Astrocyte (in vitro differentiated cells and primary cell): Measurements from ENCODE around the gene ULK4. TPM values are rescaled to one million over a fixed set of nuclear protein-coding genes. Genes with fewer than 3 reads are reported as not detected.

Source experiments
- DNase-seq: peaks from one replicate; pipeline ENCODE4 v3.0.0-alpha.2; 2010; ENCODE audit warnings: low read depth
- FAIRE-seq: peaks from 2 replicates; lab custom pipeline; 2011; peaks lifted over from hg19 to GRCh38; lab: Jason Lieb, UNC
- H2AFZ ChIP-seq: 2 replicates; pipeline ENCODE4 v1.6.0; 2012; ENCODE audit warnings: low read depth, low read length, inconsistent platforms
- H3K27ac ChIP-seq: 2 replicates; pipeline ENCODE4 v1.5.1; 2011; ENCODE audit warnings: low read depth, low read length, inconsistent platforms
- H3K27me3 ChIP-seq: 2 replicates; pipeline ENCODE4 v1.6.0; 2011; ENCODE audit warnings: low read length, inconsistent platforms; ENCODE audit not compliant: insufficient read depth
- H3K36me3 ChIP-seq: 2 replicates; pipeline ENCODE4 v1.5.1; 2011; ENCODE audit warnings: low read length, inconsistent platforms; ENCODE audit not compliant: insufficient read depth
- H3K4me1 ChIP-seq: 2 replicates; pipeline ENCODE4 v1.5.1; 2011; ENCODE audit warnings: low read length, inconsistent platforms; ENCODE audit not compliant: insufficient read depth
- H3K4me2 ChIP-seq: 2 replicates; pipeline ENCODE4 v1.6.0; 2012; ENCODE audit warnings: low read length, inconsistent platforms
- H3K4me3 ChIP-seq: 2 replicates; pipeline ENCODE4 v1.5.1; 2011; ENCODE audit warnings: low read depth, mild to moderate bottlenecking, low read length, inconsistent platforms; ENCODE audit not compliant: insufficient read depth
- H3K79me2 ChIP-seq: 2 replicates; pipeline ENCODE4 v1.6.0; 2012; ENCODE audit warnings: mild to moderate bottlenecking, low read length, inconsistent platforms; ENCODE audit not compliant: insufficient read depth
- H3K9ac ChIP-seq: 2 replicates; pipeline ENCODE4 v1.6.0; 2012; ENCODE audit warnings: mild to moderate bottlenecking, low read length, inconsistent platforms
- H3K9me3 ChIP-seq: 2 replicates; pipeline ENCODE4 v1.5.1; 2012; ENCODE audit warnings: low read depth, mild to moderate bottlenecking, low read length, inconsistent platforms; ENCODE audit not compliant: insufficient read depth
- H4K20me1 ChIP-seq: 2 replicates; pipeline ENCODE4 v1.6.0; 2012; ENCODE audit warnings: low read length, inconsistent platforms; ENCODE audit not compliant: insufficient read depth
- H3K27ac Mint-ChIP-seq: one replicate; pipeline ENCODE4 v1.8.0; 2021; ENCODE audit warnings: mild to moderate bottlenecking, mixed read lengths; ENCODE audit not compliant: unreplicated experiment
- H3K27me3 Mint-ChIP-seq: one replicate; pipeline ENCODE4 v1.8.0; 2021; ENCODE audit warnings: low read depth, mixed read lengths; ENCODE audit not compliant: unreplicated experiment
- H3K36me3 Mint-ChIP-seq: one replicate; pipeline ENCODE4 v1.8.0; 2021; ENCODE audit warnings: low read depth, mixed read lengths; ENCODE audit not compliant: unreplicated experiment
- H3K4me1 Mint-ChIP-seq: one replicate; pipeline ENCODE4 v1.8.0; 2021; ENCODE audit warnings: low read depth, mixed read lengths; ENCODE audit not compliant: unreplicated experiment
- H3K4me3 Mint-ChIP-seq: one replicate; pipeline ENCODE4 v1.8.0; 2021; ENCODE audit warnings: mild to moderate bottlenecking, moderate library complexity, mixed read lengths; ENCODE audit not compliant: unreplicated experiment
- H3K9me3 Mint-ChIP-seq: one replicate; pipeline ENCODE4 v1.8.0; 2021; ENCODE audit warnings: mild to moderate bottlenecking, mixed read lengths; ENCODE audit not compliant: unreplicated experiment
- EZH2 ChIP-seq: IDR thresholded peaks from 2 replicates; pipeline ENCODE4 v1.6.1; 2012; ENCODE audit warnings: mild to moderate bottlenecking, low read length, inconsistent platforms; ENCODE audit not compliant: insufficient read depth
- total RNA-seq: library from RNA; stranded (reverse); gene quantifications from 2 replicates; pipeline ENCODE4 v1.2.1, GENCODE V29; 2021
- TF ChIP-seq, protein P1 (sequence below): IDR thresholded peaks from 2 replicates; pipeline ENCODE4 v1.5.1; 2011; ENCODE audit warnings: low read depth, mild to moderate bottlenecking, inconsistent platforms, low read length, moderate library complexity; ENCODE audit not compliant: insufficient read depth

The ULK4 gene
- total RNA-seq, 1 donor from 2014 or later = 6.6 TPM

DNA sequence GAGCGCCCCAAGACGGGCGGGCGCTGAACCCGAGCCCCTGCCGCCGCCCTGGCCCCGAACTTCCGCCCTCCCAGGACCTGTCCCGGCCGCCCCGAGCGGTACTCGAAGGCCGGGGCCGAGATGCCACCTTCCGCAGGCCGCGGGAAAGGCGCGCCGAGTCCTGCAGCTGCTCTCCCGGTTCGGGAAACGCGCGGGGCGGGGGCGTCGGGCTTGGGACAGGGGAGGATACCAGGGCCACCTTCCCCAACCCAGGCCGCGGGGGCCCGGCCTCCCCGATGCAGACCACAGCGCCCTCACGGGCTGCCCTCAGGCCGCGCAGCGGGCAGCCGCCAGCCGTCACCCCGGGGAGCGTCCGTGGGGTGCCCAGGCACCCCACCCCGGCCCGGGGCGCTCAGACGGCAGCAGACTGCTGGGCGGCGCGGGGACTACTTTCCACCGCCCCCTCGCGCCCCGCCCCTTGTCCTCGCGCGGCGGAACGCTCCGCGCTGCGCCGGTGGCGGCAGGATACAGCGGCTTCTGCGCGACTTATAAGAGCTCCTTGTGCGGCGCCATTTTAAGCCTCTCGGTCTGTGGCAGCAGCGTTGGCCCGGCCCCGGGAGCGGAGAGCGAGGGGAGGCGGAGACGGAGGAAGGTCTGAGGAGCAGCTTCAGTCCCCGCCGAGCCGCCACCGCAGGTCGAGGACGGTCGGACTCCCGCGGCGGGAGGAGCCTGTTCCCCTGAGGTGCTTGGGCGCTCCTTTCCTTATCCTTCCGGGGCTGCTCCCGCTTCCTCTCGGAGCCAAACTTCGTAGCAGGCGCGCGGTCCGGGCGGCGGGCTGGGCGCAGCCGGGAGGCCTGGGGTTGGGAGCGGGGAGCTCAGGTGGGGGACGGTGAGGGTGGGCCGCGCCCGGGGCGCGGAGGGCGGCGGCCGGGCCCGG lies 762.7 kb downstream of the ULK4 start, which contains the start of gene CTNNB1:
Gene CTNNB1 (plus strand): TSS at position 556 of the 916 bp plus-strand sequence. CDS start 24,564 bp downstream, outside the sequence.
- Histone ChIP-seq H3K79me2 (peaks cover 48% of the 10 kb centered on the region), H3K9ac (peak within 1 kb of the TSS; percentile 97), H3K27me3 (no peaks in the 10 kb centered on the region), H4K20me1 (peaks cover 43% of the 10 kb centered on the region), H3K4me2 (peak within 1 kb of the TSS; percentile 93), H3K4me1 (peaks cover 10% of the 10 kb centered on the region), H2AFZ (peak within 1 kb of the TSS; percentile 79), H3K27ac (peak within 1 kb of the TSS; percentile 94), H3K9me3 (no peaks in the 10 kb centered on the region), H3K4me3 (peak within 1 kb of the TSS; percentile 87), H3K36me3 (no peaks in the 10 kb centered on the region)
- no peaks in the 10 kb centered on the region for H3K27me3 Mint-ChIP-seq
- peaks cover 3% of the 10 kb centered on the region for H3K36me3 Mint-ChIP-seq
- H3K4me3 Mint-ChIP-seq = peak within 1 kb of the TSS; percentile 100
- TF ChIP-seq EZH2 = no peak
- TF ChIP-seq, protein P1, sequence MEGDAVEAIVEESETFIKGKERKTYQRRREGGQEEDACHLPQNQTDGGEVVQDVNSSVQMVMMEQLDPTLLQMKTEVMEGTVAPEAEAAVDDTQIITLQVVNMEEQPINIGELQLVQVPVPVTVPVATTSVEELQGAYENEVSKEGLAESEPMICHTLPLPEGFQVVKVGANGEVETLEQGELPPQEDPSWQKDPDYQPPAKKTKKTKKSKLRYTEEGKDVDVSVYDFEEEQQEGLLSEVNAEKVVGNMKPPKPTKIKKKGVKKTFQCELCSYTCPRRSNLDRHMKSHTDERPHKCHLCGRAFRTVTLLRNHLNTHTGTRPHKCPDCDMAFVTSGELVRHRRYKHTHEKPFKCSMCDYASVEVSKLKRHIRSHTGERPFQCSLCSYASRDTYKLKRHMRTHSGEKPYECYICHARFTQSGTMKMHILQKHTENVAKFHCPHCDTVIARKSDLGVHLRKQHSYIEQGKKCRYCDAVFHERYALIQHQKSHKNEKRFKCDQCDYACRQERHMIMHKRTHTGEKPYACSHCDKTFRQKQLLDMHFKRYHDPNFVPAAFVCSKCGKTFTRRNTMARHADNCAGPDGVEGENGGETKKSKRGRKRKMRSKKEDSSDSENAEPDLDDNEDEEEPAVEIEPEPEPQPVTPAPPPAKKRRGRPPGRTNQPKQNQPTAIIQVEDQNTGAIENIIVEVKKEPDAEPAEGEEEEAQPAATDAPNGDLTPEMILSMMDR = no peak
- peak; percentile 95 for DNase-seq
- no peak for FAIRE-seq
- no peaks in the 10 kb centered on the region for H3K9me3 Mint-ChIP-seq
- H3K4me1 Mint-ChIP-seq = peaks cover 7% of the 10 kb centered on the region
- H3K27ac Mint-ChIP-seq = peak within 1 kb of the TSS; percentile 97

DNA sequence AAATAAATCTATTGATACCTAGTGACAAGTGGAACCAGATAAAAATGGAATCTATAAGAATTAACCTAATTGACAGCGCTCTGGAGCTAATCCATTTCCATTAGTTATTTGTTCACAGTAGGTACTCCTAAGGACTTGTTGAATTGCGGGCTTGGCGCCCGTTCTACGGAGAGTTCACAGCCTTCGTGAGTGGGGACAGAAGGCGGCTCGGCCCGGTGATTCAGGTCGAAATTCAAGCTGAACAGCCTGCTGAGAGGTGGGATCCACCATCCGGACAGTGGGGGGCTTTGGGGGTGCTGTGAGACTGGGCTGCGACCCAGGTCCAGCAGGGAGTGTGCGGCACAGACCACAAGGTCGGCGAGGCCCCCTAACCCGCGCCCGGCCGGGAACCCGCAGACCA lies 763.4 kb downstream of the ULK4 start:
- peak overlapping the region; percentile 79 for H2AFZ ChIP-seq
- FAIRE-seq (no peak), DNase-seq (peak; percentile 14)
- H4K20me1 ChIP-seq = peaks cover 36% of the 10 kb centered on the region
- Mint-ChIP-seq H3K27me3 (no peaks in the 10 kb centered on the region), H3K4me1 (peaks cover 2% of the 10 kb centered on the region), H3K4me3 (peak overlapping the region; percentile 88), H3K36me3 (peaks cover 3% of the 10 kb centered on the region), H3K27ac (peak overlapping the region; percentile 85), H3K9me3 (no peaks in the 10 kb centered on the region)
- peaks cover 41% of the 10 kb centered on the region for H3K79me2 ChIP-seq
- H3K4me2 ChIP-seq = peak overlapping the region; percentile 89
- peak overlapping the region; percentile 97 for H3K9ac ChIP-seq
- H3K4me1 ChIP-seq = peaks cover 10% of the 10 kb centered on the region
- H3K4me3 ChIP-seq = peak overlapping the region; percentile 80
- H3K36me3 ChIP-seq = no peaks in the 10 kb centered on the region
- no peaks in the 10 kb centered on the region for H3K27me3 ChIP-seq
- H3K9me3 ChIP-seq = no peaks in the 10 kb centered on the region
- no peak for TF ChIP-seq EZH2
- TF ChIP-seq, protein P1 = no peak
- peak overlapping the region; percentile 94 for H3K27ac ChIP-seq
